ENCODE measurements around the gene MRPL48. TPM values are rescaled to one million over a fixed set of nuclear protein-coding genes. Genes with fewer than 3 reads are reported as not detected.

Gene MRPL48
- total and polyA plus RNA-seq, 10 of the 15 experiments (the other 5 are each of a cell fraction or from before 2014, with no cell fraction given), result 46.7 to 159 (median 83.4) TPM

- TF ChIP-seq, protein P1, sequence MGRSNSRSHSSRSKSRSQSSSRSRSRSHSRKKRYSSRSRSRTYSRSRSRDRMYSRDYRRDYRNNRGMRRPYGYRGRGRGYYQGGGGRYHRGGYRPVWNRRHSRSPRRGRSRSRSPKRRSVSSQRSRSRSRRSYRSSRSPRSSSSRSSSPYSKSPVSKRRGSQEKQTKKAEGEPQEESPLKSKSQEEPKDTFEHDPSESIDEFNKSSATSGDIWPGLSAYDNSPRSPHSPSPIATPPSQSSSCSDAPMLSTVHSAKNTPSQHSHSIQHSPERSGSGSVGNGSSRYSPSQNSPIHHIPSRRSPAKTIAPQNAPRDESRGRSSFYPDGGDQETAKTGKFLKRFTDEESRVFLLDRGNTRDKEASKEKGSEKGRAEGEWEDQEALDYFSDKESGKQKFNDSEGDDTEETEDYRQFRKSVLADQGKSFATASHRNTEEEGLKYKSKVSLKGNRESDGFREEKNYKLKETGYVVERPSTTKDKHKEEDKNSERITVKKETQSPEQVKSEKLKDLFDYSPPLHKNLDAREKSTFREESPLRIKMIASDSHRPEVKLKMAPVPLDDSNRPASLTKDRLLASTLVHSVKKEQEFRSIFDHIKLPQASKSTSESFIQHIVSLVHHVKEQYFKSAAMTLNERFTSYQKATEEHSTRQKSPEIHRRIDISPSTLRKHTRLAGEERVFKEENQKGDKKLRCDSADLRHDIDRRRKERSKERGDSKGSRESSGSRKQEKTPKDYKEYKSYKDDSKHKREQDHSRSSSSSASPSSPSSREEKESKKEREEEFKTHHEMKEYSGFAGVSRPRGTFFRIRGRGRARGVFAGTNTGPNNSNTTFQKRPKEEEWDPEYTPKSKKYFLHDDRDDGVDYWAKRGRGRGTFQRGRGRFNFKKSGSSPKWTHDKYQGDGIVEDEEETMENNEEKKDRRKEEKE (IDR thresholded peaks at IDR 0.05), result no peak
- TF ChIP-seq ATF2 (IDR thresholded peaks at IDR 0.05; ENCODE audit: low read length) (0 out of 2 replicates have a peak, but pooled peaks have one; percentile 41), CREB1 (IDR thresholded peaks at IDR 0.05; ENCODE audit: low read depth) (peak; percentile 62), ZSCAN29 (IDR thresholded peaks at IDR 0.05) (peak; percentile 69; the same call in 1 of the 2 replicates), TAF1 (IDR thresholded peaks at IDR 0.05; ENCODE audit: borderline replicate concordance, low read depth, low read length) (peak; percentile 94), PRDM15 (CRISPR knock-in tag; IDR thresholded peaks at IDR 0.05) (no peak), HDGF (IDR thresholded peaks at IDR 0.05) (peak; percentile 88), SIN3A (IDR thresholded peaks at IDR 0.05; ENCODE audit: low read depth, low read length) (0 out of 2 replicates have a peak, but pooled peaks have one; percentile 51), JUNB (IDR thresholded peaks at IDR 0.05) (0 out of 2 replicates have a peak, but pooled peaks have one; percentile 14), MTA2 (IDR thresholded peaks at IDR 0.05; ENCODE audit: low read depth) (peak; percentile 63; the same call in 1 of the 2 replicates), EZH2 (IDR thresholded peaks at IDR 0.05; ENCODE audit: borderline replicate concordance, control insufficient read depth, low read depth, low read length) (no peak)
- TF ChIP-seq, protein P2, sequence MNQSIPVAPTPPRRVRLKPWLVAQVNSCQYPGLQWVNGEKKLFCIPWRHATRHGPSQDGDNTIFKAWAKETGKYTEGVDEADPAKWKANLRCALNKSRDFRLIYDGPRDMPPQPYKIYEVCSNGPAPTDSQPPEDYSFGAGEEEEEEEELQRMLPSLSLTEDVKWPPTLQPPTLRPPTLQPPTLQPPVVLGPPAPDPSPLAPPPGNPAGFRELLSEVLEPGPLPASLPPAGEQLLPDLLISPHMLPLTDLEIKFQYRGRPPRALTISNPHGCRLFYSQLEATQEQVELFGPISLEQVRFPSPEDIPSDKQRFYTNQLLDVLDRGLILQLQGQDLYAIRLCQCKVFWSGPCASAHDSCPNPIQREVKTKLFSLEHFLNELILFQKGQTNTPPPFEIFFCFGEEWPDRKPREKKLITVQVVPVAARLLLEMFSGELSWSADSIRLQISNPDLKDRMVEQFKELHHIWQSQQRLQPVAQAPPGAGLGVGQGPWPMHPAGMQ (IDR thresholded peaks at IDR 0.05; ENCODE audit: borderline replicate concordance), result 0 out of 2 replicates have a peak, but pooled peaks have one; percentile 56
- TF ChIP-seq, protein P3, sequence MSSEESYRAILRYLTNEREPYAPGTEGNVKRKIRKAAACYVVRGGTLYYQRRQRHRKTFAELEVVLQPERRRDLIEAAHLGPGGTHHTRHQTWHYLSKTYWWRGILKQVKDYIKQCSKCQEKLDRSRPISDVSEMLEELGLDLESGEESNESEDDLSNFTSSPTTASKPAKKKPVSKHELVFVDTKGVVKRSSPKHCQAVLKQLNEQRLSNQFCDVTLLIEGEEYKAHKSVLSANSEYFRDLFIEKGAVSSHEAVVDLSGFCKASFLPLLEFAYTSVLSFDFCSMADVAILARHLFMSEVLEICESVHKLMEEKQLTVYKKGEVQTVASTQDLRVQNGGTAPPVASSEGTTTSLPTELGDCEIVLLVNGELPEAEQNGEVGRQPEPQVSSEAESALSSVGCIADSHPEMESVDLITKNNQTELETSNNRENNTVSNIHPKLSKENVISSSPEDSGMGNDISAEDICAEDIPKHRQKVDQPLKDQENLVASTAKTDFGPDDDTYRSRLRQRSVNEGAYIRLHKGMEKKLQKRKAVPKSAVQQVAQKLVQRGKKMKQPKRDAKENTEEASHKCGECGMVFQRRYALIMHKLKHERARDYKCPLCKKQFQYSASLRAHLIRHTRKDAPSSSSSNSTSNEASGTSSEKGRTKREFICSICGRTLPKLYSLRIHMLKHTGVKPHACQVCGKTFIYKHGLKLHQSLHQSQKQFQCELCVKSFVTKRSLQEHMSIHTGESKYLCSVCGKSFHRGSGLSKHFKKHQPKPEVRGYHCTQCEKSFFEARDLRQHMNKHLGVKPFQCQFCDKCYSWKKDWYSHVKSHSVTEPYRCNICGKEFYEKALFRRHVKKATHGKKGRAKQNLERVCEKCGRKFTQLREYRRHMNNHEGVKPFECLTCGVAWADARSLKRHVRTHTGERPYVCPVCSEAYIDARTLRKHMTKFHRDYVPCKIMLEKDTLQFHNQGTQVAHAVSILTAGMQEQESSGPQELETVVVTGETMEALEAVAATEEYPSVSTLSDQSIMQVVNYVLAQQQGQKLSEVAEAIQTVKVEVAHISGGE (CRISPR knock-in tag; IDR thresholded peaks at IDR 0.05), result peak; percentile 93
Measured at GRCh38 chr11:73787643-73788558, at the start of gene MRPL48 (continued).
